Astrocyte (in vitro differentiated cells and primary cell): ENCODE results near the gene ABCA4.

Experiments
- EZH2 ChIP-seq: IDR thresholded peaks from 2 replicates; pipeline ENCODE4 v1.6.1; 2012; ENCODE audit warnings: mild to moderate bottlenecking, low read length, inconsistent platforms; ENCODE audit not compliant: insufficient read depth
- TF ChIP-seq, protein P1 (sequence below): IDR thresholded peaks from 2 replicates; pipeline ENCODE4 v1.5.1; 2011; ENCODE audit warnings: low read depth, mild to moderate bottlenecking, inconsistent platforms, low read length, moderate library complexity; ENCODE audit not compliant: insufficient read depth

DNA sequence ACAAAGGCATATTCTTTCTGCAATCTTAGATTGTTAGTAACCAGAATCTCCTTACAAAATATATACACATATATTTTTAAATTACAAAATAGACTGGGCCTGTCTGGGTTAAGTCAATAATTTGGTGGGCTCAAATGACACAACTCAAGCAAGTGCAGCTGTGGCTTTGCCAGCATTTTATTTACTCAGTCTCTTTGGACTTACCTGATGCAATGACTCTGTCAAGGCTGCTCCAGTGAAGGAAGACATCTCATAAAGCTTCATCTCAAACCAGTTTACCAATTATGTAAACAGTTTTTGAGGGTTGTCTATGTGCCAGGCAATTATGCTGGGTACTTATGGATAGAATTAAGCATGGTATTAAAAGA lies 22.8 kb upstream of the ABCA4 start:
- TF ChIP-seq EZH2 = no peak
- TF ChIP-seq, protein P1, sequence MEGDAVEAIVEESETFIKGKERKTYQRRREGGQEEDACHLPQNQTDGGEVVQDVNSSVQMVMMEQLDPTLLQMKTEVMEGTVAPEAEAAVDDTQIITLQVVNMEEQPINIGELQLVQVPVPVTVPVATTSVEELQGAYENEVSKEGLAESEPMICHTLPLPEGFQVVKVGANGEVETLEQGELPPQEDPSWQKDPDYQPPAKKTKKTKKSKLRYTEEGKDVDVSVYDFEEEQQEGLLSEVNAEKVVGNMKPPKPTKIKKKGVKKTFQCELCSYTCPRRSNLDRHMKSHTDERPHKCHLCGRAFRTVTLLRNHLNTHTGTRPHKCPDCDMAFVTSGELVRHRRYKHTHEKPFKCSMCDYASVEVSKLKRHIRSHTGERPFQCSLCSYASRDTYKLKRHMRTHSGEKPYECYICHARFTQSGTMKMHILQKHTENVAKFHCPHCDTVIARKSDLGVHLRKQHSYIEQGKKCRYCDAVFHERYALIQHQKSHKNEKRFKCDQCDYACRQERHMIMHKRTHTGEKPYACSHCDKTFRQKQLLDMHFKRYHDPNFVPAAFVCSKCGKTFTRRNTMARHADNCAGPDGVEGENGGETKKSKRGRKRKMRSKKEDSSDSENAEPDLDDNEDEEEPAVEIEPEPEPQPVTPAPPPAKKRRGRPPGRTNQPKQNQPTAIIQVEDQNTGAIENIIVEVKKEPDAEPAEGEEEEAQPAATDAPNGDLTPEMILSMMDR = no peak
